AG10803 (cell line): ENCODE data around the gene CLSTN2.

ENCODE experiments used
- DNase-seq: peaks from one replicate; pipeline ENCODE4 v3.0.0; 2010; ENCODE audit warnings: low read depth
- H3K4me3 ChIP-seq: 2 replicates; pipeline ENCODE4 v1.5.1; 2011; ENCODE audit warnings: mild to moderate bottlenecking, low read length, control low read depth
- TF ChIP-seq, protein P1 (sequence below): conservative IDR thresholded peaks from 2 replicates; pipeline ENCODE4 v1.5.1; 2011; ENCODE audit warnings: mild to moderate bottlenecking, low read length, control low read depth, inconsistent platforms

The CLSTN2 gene

DNA sequence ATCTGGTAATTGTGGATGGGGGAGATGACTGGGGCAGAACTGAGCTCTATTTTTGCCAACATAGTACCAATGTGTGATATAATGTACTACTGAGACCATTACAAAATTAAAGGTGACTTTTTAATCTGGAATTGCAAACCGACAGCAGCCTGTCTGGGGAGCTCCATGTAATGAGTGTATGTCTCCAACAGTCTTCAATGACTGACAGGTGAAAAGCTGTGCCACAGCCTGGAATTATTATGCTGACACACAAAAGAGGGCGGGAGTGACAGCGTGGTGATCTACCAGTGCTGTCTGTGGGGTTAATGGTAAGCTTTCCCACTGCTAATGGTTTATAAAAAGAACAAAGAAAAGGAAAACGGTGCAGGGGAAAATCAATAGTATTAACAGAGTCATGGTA, 143.4 kb downstream of the CLSTN2 start:
- H3K4me3 ChIP-seq, result no peak overlapping the region
- DNase-seq, result no peak
- TF ChIP-seq, protein P1, sequence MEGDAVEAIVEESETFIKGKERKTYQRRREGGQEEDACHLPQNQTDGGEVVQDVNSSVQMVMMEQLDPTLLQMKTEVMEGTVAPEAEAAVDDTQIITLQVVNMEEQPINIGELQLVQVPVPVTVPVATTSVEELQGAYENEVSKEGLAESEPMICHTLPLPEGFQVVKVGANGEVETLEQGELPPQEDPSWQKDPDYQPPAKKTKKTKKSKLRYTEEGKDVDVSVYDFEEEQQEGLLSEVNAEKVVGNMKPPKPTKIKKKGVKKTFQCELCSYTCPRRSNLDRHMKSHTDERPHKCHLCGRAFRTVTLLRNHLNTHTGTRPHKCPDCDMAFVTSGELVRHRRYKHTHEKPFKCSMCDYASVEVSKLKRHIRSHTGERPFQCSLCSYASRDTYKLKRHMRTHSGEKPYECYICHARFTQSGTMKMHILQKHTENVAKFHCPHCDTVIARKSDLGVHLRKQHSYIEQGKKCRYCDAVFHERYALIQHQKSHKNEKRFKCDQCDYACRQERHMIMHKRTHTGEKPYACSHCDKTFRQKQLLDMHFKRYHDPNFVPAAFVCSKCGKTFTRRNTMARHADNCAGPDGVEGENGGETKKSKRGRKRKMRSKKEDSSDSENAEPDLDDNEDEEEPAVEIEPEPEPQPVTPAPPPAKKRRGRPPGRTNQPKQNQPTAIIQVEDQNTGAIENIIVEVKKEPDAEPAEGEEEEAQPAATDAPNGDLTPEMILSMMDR, result no peak

DNA sequence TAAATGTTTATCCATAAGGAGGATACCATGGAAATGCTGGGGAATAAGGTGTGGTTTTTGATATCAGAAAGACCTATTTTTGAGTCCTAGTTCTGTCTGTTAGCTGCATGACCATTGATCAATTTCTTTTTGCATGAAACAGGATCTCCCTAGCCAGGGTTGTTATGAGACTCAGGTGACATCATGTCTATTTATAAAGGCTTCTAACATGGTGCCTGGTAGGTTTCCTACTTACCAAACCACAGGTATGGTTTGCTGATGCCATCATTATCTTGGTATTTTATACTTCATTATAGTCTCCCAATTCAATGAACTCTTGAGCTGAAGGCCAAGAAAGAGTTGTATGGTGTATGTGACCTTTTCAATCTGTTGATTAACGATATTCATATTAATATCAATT, 144.0 kb downstream of the CLSTN2 start:
- DNase-seq, result no peak
- TF ChIP-seq, protein P1, result no peak
- no peak overlapping the region for H3K4me3 ChIP-seq

DNA sequence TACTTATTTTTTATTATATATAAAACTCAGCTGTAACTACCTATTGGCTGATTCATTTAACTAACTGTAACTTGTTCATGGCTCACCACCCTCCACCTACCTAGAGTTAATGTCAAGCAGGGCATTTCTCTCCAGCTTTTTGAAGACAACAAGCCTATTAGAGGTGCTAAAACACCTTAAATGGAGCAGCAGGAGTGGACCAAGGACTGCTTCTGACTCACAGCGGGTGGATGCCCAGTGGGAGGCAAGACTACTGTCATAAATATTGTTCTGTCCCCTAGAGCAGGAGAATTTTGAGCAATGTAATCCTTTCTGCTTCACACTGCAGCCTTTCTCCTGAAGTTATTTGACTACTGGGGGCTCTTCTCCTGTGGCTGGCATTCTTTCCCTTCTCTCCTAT, 146.9 kb downstream of the CLSTN2 start:
- no peak overlapping the region for H3K4me3 ChIP-seq
- no peak for DNase-seq
- TF ChIP-seq, protein P1, result no peak

DNA sequence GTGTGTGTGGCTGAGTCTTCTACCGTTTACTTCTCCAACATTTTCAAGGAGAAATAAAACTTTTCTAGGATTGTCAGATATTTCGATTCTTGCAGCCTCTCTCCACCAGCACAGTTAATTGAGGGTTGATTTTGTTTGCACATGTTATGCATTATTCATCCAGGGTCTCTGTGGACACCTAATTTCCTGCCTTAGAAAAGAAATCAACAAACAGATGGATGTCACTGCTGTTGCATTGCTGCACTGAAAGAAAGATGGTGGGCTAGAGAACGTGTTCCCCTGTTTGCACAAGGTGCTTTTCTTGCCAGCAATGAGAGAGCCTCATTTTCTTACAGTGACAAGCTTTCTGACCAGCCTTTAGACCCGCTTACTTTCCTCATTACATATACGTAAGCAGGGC, 150.0 kb downstream of the CLSTN2 start:
- no peak overlapping the region for H3K4me3 ChIP-seq
- no peak for DNase-seq
- TF ChIP-seq, protein P1, result no peak

DNA sequence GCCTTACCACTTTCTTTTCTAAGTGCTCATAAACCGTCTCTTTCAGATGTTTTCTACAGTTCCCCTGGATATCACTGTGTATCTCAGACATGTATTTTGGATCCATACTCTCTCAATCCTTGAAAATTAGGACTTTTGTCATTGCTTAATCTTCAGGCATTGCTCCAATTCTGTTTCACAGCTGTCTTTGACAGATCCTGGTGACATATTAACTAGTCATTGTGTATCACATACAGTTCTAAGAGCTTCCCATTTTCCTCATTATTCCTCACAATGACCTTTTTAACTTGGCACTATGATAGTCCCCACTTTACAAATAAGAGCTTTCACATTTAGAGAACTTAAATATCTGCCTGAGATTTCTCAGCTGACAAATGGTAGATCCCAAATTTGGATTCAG, 151.7 kb downstream of the CLSTN2 start:
- TF ChIP-seq, protein P1, result no peak
- no peak for DNase-seq
- H3K4me3 ChIP-seq, result no peak overlapping the region

DNA sequence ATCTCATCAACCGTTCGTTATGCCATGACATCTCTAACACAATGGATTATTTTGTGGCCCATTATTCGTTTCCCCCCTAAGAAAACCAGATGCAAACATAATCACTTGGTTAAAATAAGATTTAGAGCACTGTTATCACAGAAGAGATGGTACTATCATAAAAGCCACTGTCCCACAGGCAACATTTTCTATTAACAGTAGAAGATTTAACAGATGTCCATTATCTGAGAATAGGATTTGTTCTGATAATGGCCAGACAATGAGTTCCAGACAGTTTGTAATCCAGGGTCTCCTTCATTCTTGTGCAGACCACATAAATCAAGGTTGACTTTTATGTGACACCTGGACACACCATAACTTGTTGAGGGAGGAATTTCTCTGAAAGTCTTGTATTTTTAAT, 153.1 kb downstream of the CLSTN2 start:
- no peak for DNase-seq
- TF ChIP-seq, protein P1, result no peak
- H3K4me3 ChIP-seq, result no peak overlapping the region

DNA sequence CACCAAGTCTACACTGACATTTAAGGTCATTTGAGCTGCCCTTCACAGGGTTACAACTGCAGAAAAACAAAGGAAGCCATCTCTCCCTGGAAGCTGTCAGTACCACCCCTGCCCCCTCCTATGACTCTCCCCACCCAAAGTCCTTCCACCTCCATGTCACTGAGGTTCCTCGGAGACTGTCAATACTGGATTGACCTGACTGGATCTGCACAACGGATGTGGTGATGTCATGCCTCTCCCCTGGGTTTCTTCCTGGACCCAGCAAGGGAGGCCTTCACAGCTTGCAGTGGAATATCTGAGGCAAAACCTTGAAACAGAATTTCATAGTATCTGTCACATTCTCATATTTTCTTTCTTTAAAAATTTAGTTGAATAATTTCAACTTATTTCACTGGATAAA, 153.5 kb downstream of the CLSTN2 start:
- H3K4me3 ChIP-seq, result no peak overlapping the region
- TF ChIP-seq, protein P1, result no peak

More for the DNA sequence above, 153.5 kb downstream of the CLSTN2 start:
- DNase-seq, result no peak
